Ectodermal cell (in vitro differentiated cells): Measurements from ENCODE around the gene CMSS1.
A peak's percentile ranks its signal among the peaks of the same experiment; 100 is the strongest.
"Not testable (repeated sequence)": the region's sequence is repeated elsewhere in the genome, so short reads cannot be mapped to it uniquely, and the experiment has no call there.

Source experiments
- H3K27ac ChIP-seq: 2 replicates; pipeline ENCODE4 v1.7.0; 2013; ENCODE audit warnings: mild to moderate bottlenecking, low read depth, low read length; ENCODE audit not compliant: insufficient read depth, poor library complexity, severe bottlenecking
- H3K27me3 ChIP-seq: 2 replicates; pipeline ENCODE4 v1.7.0; 2013; ENCODE audit warnings: mild to moderate bottlenecking, low read length; ENCODE audit not compliant: insufficient read depth, control insufficient read depth, poor library complexity, severe bottlenecking
- H3K36me3 ChIP-seq: one replicate; pipeline ENCODE4 v1.7.0; 2013; ENCODE audit warnings: low read length; ENCODE audit not compliant: control insufficient read depth, insufficient read depth
- H3K4me1 ChIP-seq: one replicate; pipeline ENCODE4 v1.7.0; 2013; ENCODE audit warnings: low read length; ENCODE audit not compliant: control insufficient read depth, insufficient read depth
- H3K4me3 ChIP-seq: 2 replicates; pipeline ENCODE4 v1.7.0; 2013; ENCODE audit warnings: low read depth, low read length, control low read depth; ENCODE audit not compliant: insufficient read depth
- H3K9me3 ChIP-seq: 2 replicates; pipeline ENCODE4 v1.7.0; 2013; ENCODE audit warnings: mild to moderate bottlenecking, low read length, moderate library complexity; ENCODE audit not compliant: control insufficient read depth
- WGBS, 2 experiments: methylation state at CpG; one replicate each; pipeline ENCODE4 v1.1.7; 2013; ENCODE audit warnings: missing lambda C conversion rate in 2 of 2; 5-methylcytosine and 5-hydroxymethylcytosine counted together

The CMSS1 gene

GRCh38 chr3:100086401-100086800 is 268.7 kb downstream of the CMSS1 start:
- no peak overlapping the region for H3K4me3 ChIP-seq
- H3K27ac ChIP-seq: peak overlapping the region; percentile 83
- H3K36me3 ChIP-seq: no peaks in the 10 kb centered on the region
- 80 to 91% methylated on average over 1 of the region's 1 CpG for WGBS, 2 experiments
- peaks cover 20% of the 10 kb centered on the region for H3K4me1 ChIP-seq
- H3K27me3 ChIP-seq: no peaks in the 10 kb centered on the region
- H3K9me3 ChIP-seq: no peaks in the 10 kb centered on the region

GRCh38 chr3:100087198-100087597 is 269.5 kb downstream of the CMSS1 start:
- peak overlapping the region; percentile 83 for H3K27ac ChIP-seq
- no peaks in the 10 kb centered on the region for H3K27me3 ChIP-seq
- H3K4me3 ChIP-seq: no peak overlapping the region
- peaks cover 20% of the 10 kb centered on the region for H3K4me1 ChIP-seq
- no peaks in the 10 kb centered on the region for H3K36me3 ChIP-seq
- no peaks in the 10 kb centered on the region for H3K9me3 ChIP-seq

GRCh38 chr3:100088735-100089368 is 271.2 kb downstream of the CMSS1 start:
- Histone ChIP-seq H3K4me1 (peaks cover 20% of the 10 kb centered on the region), H3K9me3 (no peaks in the 10 kb centered on the region), H3K4me3 (no peak overlapping the region), H3K27me3 (no peaks in the 10 kb centered on the region), H3K36me3 (no peaks in the 10 kb centered on the region), H3K27ac (no peak overlapping the region)
- 71 to 100% methylated on average over 1 to 2 of the region's 2 CpGs for WGBS, 2 experiments

DNA sequence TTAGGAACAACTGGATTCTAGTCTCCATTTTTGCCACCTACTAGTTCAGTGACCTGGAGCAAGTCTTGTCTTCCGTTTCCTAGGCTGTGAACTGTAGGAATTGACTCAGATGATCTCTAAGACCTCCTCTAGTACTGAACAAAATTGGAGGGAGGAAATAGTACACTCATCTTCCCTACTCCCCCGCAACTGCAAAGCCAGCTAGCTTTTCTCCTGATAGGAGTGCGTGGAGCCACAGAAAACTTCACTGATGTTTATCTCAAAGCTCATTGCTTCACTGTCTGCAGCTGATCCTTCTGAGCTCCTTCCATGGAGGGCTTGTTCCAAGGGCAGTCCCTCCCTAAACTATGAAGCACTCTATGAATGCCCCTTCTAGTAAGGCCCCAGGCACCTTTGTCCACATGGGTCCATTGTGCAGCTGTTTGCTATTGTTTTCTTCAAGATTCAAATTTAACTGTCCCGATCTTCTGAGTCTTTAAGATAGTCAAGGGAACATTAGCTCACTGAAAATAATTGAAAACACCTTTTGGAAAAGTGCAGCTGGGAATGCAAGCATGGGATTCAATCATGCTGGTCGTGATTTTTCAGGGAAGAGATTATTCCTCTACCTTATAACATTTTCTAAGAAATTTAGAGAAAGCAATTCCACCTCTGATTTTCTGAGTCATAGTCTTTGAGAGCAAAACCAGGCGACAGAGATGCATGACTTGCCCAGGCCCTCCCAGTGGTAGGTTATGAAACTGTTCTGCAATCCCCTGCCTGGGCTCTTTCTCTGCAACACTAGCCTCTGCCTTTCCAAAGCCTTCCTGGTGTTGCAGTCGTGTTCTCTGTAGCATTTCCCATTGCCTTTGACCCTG is 272.4 kb downstream of the CMSS1 start:
- Histone ChIP-seq H3K4me1 (peaks cover 20% of the 10 kb centered on the region), H3K36me3 (no peaks in the 10 kb centered on the region), H3K27ac (no peak overlapping the region), H3K9me3 (no peaks in the 10 kb centered on the region), H3K4me3 (no peak overlapping the region), H3K27me3 (no peaks in the 10 kb centered on the region)
- WGBS, 2 experiments: 69 to 73% methylated on average over 7 of the region's 7 CpGs

DNA sequence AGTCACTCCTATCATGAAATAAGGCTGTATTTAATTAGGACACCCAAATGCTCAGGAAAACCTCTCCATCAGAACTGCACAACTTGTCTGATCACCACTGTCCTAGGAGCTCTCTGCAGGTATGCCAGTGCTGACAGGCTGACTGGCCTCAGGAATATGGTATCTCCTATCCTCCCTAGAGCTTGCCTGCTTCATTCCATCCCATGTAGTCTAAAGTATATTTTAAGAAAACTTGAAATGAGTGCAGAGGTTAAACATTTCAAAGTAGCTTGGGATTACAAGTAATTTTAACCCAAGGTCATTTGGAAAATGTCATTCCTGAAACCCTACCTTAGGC is 273.0 kb downstream of the CMSS1 start:
- Histone ChIP-seq H3K4me3 (no peak overlapping the region), H3K36me3 (no peaks in the 10 kb centered on the region), H3K27ac (no peak overlapping the region), H3K27me3 (no peaks in the 10 kb centered on the region), H3K9me3 (no peaks in the 10 kb centered on the region), H3K4me1 (peaks cover 20% of the 10 kb centered on the region)

DNA sequence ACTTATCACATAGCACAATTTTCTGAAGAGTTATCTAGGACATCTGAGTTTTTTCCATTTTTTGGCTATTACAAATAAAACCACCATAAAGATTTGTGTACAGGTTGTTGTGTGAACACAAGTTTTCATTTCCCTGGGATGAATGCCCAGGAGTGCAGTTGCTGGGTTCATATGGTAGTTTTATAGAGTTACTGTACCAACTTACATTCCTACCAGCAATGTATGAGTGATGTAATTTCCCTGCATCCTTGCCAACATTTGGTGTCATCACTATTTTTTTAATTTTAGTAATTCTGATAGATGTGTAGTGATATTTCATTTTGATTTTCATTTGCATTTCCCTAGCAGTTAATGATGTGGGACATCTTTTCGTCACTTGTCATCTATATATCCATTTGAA is 276.2 kb downstream of the CMSS1 start:
- H3K4me3 ChIP-seq: no peak overlapping the region
- H3K4me1 ChIP-seq: peaks cover 9% of the 10 kb centered on the region
- no peaks in the 10 kb centered on the region for H3K36me3 ChIP-seq
- no peaks in the 10 kb centered on the region for H3K9me3 ChIP-seq
- WGBS, 2 experiments: no CpG with 5 or more reads among the region's 1 CpG
- no peak overlapping the region for H3K27ac ChIP-seq
- no peaks in the 10 kb centered on the region for H3K27me3 ChIP-seq

DNA sequence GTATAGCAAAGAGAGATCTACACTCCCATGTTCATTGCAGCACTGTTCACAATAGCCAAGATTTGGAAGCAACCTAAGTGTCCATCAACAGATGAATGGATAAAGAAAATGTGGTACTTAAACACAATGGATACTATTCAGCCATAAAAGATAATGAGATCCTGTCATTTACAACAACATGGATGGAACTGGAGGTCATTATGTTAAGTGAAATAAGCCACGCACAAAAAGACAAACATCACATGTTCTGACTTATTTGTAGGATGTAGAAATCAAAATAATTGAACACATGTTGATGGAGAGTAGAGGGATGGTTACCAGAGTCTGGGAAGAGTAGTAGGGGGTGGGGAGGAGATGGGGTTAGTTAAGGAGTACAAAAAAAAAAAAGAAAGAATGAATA is 278.6 kb downstream of the CMSS1 start:
- WGBS, 2 experiments: 89 to 100% methylated on average over 1 of the region's 1 CpG
- H3K27ac ChIP-seq, H3K4me1 ChIP-seq, H3K27me3 ChIP-seq, H3K36me3 ChIP-seq, H3K9me3 ChIP-seq, H3K4me3 ChIP-seq: not testable (repeated sequence)

GRCh38 chr3:100096866-100097265 is 279.2 kb downstream of the CMSS1 start:
- H3K27me3 ChIP-seq: no peaks in the 10 kb centered on the region
- no peaks in the 10 kb centered on the region for H3K36me3 ChIP-seq
- H3K9me3 ChIP-seq: no peaks in the 10 kb centered on the region
- H3K4me1 ChIP-seq: no peaks in the 10 kb centered on the region
- WGBS, 2 experiments: 74 to 92% methylated on average over 1 to 2 of the region's 2 CpGs
- H3K4me3 ChIP-seq: no peak overlapping the region
- no peak overlapping the region for H3K27ac ChIP-seq

DNA sequence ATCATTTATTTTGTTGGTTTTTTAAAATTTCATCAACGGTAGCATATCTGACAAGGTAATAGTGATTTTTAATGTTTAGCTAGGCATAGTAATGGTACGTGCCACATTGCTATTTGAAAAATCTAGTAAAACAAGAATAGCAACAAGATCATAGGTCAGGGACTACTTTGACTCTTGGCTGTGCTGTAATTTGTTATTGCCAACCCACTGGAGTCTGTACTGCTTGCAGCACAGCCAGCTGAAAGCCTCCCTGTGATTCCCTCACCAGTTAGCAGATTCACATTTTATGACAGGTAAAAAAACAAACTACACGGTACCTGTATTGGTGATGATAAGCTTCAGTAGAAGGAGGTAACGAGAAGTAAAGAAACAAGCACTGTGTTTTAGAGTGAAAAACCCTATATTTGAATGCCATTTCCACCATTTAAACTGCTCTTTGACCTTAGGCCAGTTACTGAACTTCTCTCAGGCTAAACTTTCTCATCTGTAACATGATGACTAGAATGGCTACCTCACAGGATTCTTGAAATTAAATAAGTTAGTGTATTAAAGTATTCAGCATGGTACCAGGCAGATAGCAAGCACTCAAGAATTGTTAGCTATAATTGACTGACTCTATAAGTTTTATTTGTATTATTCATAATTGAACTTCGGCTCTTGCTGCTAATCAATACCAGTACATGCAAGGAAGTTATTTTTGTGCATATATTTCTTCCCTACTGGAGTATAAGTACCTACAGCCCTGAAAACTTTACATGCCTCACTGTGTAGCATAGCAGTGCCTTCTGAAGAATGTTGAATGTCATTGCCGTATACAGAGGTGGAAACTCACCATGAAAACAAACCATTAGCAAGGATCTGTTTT is 280.5 kb downstream of the CMSS1 start:
- H3K9me3 ChIP-seq: no peaks in the 10 kb centered on the region
- H3K36me3 ChIP-seq: no peaks in the 10 kb centered on the region
- no peak overlapping the region for H3K27ac ChIP-seq
- WGBS, 2 experiments: 93 to 100% methylated on average over 4 to 6 of the region's 6 CpGs
- no peaks in the 10 kb centered on the region for H3K27me3 ChIP-seq
- H3K4me3 ChIP-seq: no peak overlapping the region
- peaks cover 3% of the 10 kb centered on the region for H3K4me1 ChIP-seq

GRCh38 chr3:100098784-100099070 is 281.1 kb downstream of the CMSS1 start:
- H3K36me3 ChIP-seq: no peaks in the 10 kb centered on the region
- no peaks in the 10 kb centered on the region for H3K27me3 ChIP-seq
- H3K9me3 ChIP-seq: no peaks in the 10 kb centered on the region
- no peak overlapping the region for H3K27ac ChIP-seq
- H3K4me1 ChIP-seq: peaks cover 5% of the 10 kb centered on the region
- H3K4me3 ChIP-seq: no peak overlapping the region
